ENCODE results near the gene SLC19A1.

The SLC19A1 gene

DNA sequence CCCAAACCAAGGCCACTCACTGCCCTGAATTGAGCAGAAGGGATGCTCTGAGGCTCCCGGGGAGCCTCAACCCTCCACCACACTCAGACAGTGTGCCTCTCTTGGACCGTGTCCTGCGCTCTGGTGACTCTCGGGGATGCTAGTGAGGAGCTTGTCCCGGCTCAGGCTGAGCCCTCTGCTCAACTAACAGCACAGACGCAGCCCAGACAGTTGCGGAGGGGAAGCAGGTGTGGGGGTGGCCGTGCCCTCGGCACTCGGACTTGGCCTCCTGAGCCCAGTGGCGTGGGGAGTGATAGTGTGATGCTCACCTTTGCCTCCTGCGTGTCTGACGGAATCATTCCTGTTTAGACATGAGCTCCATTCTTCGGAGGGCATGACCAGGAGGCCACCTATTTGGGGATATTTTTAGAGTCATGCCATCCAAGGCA is 15.4 kb upstream of the SLC19A1 start:
- no peak for DNase-seq

DNA sequence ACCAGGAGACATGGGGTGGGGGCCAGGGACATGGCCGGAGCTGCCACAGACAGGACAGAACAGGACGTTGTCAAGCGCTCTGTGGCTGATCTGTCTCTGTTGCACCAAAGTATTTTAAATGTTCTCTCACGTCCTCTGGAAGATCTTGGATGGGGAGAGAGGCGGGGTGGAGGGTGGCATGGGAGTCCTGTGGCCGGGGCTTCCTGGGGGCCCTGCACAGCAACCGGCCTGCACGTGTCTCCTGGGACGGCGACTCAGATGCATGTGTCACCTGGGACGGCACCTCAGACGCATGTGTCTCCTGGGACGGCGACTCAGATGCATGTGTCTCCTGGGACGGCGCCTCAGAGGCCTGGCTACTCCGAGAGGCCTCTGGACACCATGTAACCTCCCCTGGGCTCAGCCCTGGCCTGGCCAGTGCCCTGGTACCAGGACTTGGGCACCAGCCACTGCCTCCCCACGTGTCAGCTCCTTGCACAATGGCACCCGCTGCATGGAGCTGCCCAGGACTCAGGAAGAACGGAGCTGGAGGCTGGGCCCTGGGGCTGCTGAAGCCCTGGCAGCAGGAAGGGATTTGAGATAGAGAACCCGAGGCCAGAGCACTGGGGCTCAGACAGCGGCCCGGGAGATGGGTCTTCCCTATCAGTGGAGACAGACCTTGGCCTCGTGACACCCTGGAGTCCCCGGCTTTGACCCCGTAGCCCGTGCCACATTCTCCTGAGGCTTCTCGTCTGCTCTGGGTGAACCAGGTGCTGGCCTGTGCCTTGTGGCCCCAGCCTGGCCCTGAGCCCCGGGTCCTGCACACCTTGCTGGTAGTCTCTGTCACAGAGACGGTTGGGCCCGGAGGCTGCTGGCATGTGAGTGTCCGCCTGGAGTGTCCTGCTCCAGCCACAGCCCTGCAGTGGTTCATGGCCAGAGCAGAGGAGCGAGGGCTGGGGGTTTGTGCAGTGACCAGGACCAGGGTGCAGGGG is 14.7 kb upstream of the SLC19A1 start:
- no peak for DNase-seq

GRCh38 chr21:45556302-45556644 is 14.0 kb upstream of the SLC19A1 start:
- no peak for DNase-seq

DNA sequence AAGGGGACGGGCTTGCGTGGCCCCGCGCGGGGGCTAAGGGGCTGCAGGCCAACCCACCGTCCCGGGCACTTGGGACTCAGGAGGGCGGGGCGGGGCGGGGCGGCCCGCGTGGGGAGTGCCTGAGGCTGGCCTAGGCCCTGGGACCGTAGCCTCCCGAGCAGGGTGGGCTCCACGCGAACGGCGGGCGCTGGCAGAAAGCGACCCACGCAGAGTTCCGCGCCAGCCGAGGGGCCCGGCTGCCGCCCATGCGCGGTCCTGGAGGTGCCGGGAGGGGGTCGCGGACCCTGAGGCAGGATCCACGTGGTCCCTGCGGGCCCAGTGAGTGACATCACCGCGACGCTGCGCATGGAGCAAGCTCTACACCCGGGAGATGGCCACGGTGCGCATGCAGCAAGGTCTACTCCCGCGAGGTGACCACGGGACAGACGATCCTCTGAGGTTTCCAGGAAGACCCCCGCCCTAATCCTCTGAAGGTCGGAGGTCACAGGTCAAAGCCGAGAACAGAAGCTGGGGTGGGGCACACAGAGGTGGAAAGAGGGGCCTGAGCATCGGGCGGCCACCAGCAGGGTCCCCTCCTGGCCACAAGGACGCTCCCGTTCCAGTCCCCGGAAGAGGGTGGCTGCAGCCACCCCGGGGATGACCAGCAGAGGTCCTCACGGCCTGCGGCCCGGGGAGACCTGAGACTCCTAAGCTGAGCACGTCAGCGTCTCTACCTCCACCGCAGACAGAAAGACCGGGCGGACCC is 13.5 kb upstream of the SLC19A1 start:
- peak; percentile 73 for DNase-seq

DNA sequence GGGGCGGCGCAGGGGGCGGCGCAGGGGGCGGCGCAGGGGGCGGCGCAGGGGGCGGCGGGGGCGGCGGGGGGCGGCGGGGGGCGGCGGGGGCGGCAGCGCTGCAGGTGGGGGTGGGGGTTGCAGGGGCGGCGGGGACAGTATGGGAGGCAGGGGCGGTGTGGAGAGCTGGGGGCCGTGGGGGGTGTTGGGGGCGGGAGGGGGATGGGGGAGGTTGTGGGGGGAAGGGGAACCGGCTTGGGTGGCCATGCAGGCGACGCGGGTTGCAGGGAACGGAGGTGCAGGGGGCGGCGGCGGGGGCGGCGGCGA is 13.0 kb upstream of the SLC19A1 start:
- no peak for DNase-seq

DNA sequence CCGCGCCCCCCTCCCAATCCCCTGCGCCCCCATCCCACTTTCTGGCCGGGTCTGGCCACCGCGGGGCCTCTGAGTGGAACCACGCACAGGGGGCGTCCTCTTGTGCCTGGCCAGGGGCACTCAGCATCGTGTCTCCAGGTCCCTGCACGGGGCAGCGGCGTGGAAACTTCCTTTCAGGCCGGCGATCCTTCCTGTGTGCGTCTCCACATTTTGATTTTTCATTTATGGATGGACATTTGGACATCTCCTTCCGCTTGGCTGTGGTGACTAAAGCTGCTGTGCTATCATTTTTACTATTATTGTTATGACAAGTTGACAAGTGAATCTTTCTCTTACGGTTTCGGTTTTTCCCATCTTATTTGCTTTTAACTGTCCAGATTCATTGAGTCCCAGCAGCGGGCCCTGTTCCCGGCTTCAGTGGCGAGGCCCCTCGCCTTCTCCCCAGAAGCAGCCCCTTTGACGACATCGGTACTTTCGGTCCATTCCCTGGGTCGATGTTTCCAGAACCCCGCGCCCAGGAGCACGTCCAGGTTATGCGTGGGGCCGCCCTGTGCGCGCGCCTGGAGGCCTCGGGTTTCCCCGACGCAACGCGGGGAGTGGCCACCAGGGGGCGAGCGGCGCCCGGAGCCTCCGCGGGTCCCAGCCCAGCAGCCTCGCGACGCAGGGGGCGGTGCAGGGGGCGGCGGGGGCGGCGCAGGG is 12.4 kb upstream of the SLC19A1 start:
- peak; percentile 94 for DNase-seq

- no peak for DNase-seq
These were observed 10.6 kb upstream of the SLC19A1 start for GRCh38 chr21:45552696-45553391.

DNA sequence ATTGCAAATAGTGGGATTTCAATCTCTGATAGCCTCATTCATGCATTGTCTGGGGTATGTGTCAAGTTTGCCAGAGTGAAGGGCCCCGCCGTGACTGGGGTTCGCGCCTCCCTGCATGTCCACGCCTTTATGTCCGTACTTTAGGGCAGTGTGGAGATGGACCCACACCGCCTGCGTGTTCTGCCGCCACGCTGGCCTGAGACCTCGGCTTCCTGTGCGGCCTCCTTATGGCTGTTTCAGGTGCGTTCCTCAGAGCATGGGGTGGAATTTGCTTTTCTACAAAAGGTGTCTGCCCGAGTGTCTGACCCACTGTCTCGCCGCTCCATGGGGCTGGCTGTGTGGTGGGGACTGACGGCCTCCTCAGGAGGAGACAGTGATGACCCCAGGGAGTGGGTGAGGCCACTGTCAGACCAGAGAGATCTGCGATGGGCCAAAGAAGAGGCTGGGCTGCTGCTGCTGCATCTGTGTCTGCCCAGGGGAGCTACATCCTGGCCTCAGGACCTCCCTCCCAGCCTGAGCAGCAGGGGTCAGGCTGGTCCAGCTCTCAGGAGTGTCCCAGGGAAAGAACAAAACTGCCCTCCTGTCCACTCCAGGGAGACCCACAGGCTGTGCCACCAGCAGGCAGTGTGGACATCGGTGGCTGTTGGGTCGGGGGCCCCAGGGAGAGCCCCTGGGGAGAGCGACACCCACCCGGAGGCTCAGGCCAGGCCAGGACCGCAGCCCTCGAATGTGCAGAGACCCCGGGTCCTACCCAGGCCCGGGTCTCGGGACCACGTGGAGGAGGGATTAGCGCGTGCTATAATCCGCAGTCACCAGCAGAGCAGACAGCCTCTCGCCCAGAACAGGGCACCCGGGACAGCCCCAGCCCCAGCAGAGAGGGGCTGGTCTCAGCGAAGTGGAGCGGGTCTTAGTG is 9.8 kb upstream of the SLC19A1 start:
- no peak for DNase-seq

- DNase-seq: peak; percentile 87
These were observed 9.1 kb upstream of the SLC19A1 start for GRCh38 chr21:45551316-45551715.

- DNase-seq: peak; percentile 85
These were observed 8.4 kb upstream of the SLC19A1 start for GRCh38 chr21:45550522-45551210.

DNA sequence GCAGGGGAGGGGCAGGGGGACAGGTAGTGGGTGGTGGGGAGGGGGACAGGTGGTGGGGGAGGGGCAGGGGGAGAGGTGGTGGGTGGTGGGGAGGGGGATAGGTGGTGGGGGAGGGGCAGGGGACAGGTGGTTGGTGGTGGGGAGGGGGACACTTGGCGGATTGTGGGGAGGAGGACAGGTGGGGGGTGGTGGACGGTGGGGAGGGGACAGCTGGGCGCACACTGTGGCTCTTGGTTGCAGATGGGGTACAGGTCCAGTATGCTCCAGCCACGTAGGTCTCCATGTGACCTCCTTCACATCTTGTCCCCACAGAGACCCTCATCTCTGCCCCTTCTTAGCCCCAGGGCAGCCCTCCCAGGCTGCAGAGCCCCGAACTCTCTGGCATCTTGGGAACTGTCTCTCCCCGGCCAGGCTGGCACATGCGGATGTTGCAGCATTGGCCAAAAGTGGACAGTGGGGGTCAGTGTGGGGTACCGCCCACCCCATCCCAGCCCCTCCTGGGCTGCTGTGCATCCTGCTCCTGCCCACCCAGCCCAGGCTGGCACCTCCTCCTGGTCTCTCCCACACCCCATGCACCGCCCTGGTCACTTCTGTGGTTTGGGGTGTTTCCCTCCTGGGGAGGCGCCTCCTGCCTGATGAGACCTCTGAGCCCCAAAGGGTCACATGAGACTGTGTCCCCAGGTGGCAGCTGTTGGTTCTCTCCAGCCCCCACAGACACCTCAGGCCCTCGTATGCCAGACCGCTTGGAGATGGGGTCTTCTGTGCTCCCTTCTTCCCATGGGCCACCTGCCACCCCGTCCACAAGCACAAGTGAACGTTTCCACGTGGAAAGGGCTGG is 7.6 kb upstream of the SLC19A1 start:
- peak; percentile 33 for DNase-seq

DNA sequence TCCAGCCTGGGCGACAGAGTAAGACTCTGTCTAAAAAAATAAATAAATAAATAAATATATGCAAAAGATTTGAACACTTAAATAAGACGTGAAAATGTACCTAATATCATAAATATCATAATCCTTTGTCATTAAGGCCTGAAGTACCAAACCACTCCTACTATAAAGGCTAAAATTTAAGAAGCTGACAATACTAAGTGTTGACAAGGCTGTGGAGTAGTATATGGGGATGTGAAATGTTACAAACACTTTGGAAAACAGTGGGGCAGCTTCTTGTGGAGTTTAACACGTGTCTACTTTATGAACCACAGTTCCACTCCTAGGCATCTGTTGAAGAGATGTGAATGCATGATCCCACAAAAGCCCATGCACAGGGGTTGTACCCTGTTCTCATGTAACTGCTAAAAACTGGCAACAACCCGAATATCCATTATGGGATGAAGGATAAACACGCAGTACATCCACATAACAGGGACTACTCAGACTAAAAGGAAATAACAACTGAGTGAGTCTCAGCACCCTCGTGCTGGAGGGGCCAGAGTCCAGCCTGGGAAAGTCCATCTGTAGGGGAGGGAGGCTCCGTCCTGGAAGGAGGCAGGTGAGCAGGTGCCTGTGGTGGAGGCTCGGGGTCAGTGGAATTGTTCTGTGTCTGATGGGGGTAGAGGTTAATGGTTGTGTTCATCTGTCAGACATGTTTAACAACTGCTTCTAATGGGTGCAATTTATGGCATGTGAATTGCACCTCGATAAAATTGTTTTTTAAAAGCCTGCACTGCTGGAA is 6.7 kb upstream of the SLC19A1 start:
- DNase-seq: no peak

DNA sequence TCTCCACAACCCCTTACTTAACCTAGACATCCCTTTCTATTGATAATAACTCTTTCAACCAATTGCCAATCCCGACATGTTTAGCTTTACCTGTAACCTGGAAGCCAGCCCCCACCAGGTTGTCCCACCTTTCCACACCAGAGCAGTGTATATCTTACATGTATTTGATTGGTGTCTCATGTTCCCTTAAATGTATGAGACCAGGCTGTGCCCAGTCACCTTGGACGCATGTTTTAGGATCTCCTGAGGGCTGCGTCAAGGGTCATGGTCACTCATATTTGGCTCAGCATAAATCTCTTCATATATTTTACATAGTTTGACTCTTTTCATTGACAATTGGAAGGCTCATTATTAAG is 5.3 kb upstream of the SLC19A1 start:
- DNase-seq: no peak

DNA sequence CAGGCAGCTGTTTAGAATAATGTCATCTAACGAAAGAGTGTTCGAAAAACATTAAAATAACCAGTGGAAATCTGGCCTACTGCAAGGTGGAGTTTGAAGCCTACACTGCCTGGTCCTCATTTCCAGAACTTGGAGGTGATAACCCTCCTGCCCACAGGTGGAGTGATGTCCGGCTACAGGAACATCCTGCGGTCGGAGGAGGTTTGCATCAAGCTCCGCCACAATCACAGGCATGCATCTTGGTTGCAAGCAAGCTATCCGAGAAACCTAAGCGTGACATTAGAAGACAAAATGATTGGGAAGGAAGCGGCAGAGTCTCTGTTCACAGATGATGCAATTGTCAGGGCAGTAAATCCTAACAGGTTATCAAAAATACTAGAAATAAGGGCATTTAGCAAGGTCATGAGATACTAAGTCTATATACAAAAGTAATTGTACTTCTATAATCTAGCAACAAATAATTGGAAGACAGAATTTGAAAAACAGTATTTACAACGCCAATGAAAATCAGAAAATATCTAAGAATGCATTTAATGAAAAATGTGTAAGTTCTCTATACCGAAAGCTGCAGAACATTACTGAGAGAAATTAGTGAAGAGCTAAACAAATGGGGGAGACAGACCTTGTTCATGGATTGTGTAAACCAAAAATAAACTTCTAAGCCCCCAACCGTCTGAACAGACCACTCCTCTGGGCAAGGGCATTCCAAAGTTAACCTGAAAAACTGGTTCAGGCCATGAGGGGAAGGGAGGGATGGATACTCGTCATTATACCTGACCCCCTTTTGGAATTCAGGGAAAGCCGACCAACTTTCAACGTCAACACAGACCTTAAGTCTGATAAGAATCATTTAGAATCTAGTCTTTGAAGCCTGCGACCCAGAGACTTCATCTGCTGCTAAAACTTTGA is 4.7 kb upstream of the SLC19A1 start:
- no peak for DNase-seq

GRCh38 chr21:45545691-45546531 is 3.7 kb upstream of the SLC19A1 start:
- no peak for DNase-seq

DNA sequence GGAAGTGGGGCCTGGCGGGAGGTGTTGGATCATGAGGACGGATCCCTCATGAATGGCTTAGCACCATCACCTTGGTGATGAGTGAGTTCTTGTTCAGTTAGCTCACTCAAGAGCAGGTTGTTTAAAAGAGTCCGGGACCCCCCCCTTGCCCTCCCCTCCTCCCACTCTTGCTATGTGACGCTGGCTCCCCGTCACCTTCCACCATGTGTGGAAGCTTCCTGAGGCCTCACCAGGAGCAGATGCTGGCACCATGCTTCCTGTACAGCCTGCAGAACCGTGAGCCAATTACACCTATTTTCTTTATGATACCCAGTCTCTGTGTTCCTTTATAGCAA is 3.0 kb upstream of the SLC19A1 start:
- no peak for DNase-seq

- DNase-seq: no peak
These were observed 2.4 kb upstream of the SLC19A1 start for GRCh38 chr21:45544449-45545235.

Data from activated CD4-positive, alpha-beta T cell treated with anti-CD3 and anti-CD28 coated beads, Interleukin-2, Interleukin-6, amounts not matched to agents 100 ng/mL and 50 ng/mL, durations not matched to agents 16 hours and 8 hours (primary cell).